Pancreas (tissue), 10 donors: Measurements from ENCODE around the gene GRK4. TPM values are rescaled to one million over a fixed set of nuclear protein-coding genes. Genes with fewer than 3 reads are reported as not detected.

Experiments
- ATAC-seq, 4 donors: fragments of 200-7000 bp; cut with Tn5 transposase; one replicate each; pipeline versions ENCODE4 v1.8.0 to v1.9.1; 2020; ENCODE audit warnings: mild to moderate bottlenecking in 4 of 4, moderate library complexity in 4 of 4
- DNase-seq, 6 donors: peaks; one replicate each; pipeline ENCODE4 v3.0.0-alpha.2; 2020
- FAIRE-seq: peaks from 2 replicates; lab custom pipeline; 2012; peaks lifted over from hg19 to GRCh38; lab: Jason Lieb, UNC
- H3K27ac ChIP-seq, 4 donors: fragments of 200-600 bp; sonication (generic); 1 replicate in 3 of 4; 2 replicates in 1 of 4; pipeline versions ENCODE4 v1.5.0 to v1.8.0; 2020
- H3K27me3 ChIP-seq, 4 donors: fragments of 200-600 bp; one replicate each; pipeline ENCODE4 v1.8.0; 2021
- H3K36me3 ChIP-seq, 3 donors: fragments of 200-600 bp; sonication (generic) in 1 of 3; one replicate each; pipeline versions ENCODE4 v1.5.0 to v1.8.0; 2020 to 2021
- H3K4me1 ChIP-seq, 3 donors: fragments of 200-600 bp; one replicate each; pipeline ENCODE4 v1.8.0; 2021
- H3K4me3 ChIP-seq, 4 donors: fragments of 200-600 bp; sonication (generic) in 2 of 4; one replicate each; pipeline versions ENCODE4 v1.5.0 to v1.8.0; 2020 to 2021
- H3K9me3 ChIP-seq, 4 donors: fragments of 200-600 bp; one replicate each; pipeline ENCODE4 v1.8.0; 2021
- CTCF ChIP-seq, 4 donors: fragments of 200-600 bp; sonication (generic) in 3 of 4; IDR thresholded peaks; one replicate each; pipeline versions ENCODE4 v1.5.0 to v1.8.0; 2021; ENCODE audit warnings: antibody characterized with exemption in 4 of 4
- WGBS, 2 donors: extraction: QIAGEN DNeasy Blood & Tissue Kit; methylation state at CpG; one replicate each; pipeline ENCODE4 v1.1.7; 2013; 5-methylcytosine and 5-hydroxymethylcytosine counted together
- intact Hi-C, 3 donors: fragments of 100-400 bp; cut with DNase I; formaldehyde crosslinking; loops; one replicate each; pipeline versions ENCODE4 v1.11.1 to v1.14.2; 2022
- polyA plus RNA-seq, 2 donors: library from polyadenylated mRNA; stranded (reverse); fragments of 200-250 nt; gene quantifications; one replicate each; pipeline ENCODE4 v1.2.3, GENCODE V29; 2013
- total RNA-seq, 6 donors: library from RNA; stranded (reverse); fragmentation: NEBNext Ultra II Directional in 4 of 6; extraction: Animal tissue kit (Norgen Biotek cat#: 25700) in 4 of 6; gene quantifications; one replicate each; pipeline versions ENCODE4 v1.2.1 to v1.2.4, GENCODE V29; 2021 to 2023
- donor health status: healthy with polysubstance abuse.
- donor health status: DM: no; HTN: no; CAD: no; lungs with moderate emphysema.
- donor health status: DM: no; HTN: no; CAD: no.
- donor health status: control.
- donor health status: control.
- donor health status: Bipolar disorder and iron deficiency.
- donor health status: DM: yes; HTN: yes; CAD: no.
- donor health status: DM: no; HTN: no; CAD: no.
- donor health status: DM: no; HTN: no; CAD: no.
- donor health status: DM: yes; HTN: yes; CAD: no.

Gene GRK4
- total and polyA plus RNA-seq, 8 donors = 4.6 to 9.7 (median 5.7) TPM

- no peak for TF ChIP-seq CTCF (IDR thresholded peaks at IDR 0.05)
- Histone ChIP-seq H3K27ac (no peak overlapping the region), H3K4me3 (no peak overlapping the region), H3K9me3 (no peaks in the 10 kb centered on the region), H3K27me3 (no peaks in the 10 kb centered on the region), H3K36me3 (peaks cover 0 to 58% (median 29%) of the 10 kb centered on the region in 3 donors), H3K4me1 (peaks cover 0 to 6% (median 2%) of the 10 kb centered on the region in 3 donors)
- ATAC-seq (no peak), DNase-seq (peak in 4 of 6 donors; percentile 11 to 46 (median 18)), FAIRE-seq (no peak)
- intact Hi-C loops = no loop called here
- 91% methylated on average over 29 of the region's 29 CpGs for WGBS, 2 donors
Observed at GRCh38 chr4:2940267-2941137, 22.9 kb upstream of the GRK4 start.

- WGBS, 2 donors = 89 to 93% methylated on average over 24 of the region's 24 CpGs
- Histone ChIP-seq H3K4me3 (no peak overlapping the region), H3K9me3 (no peaks in the 10 kb centered on the region), H3K27me3 (no peaks in the 10 kb centered on the region), H3K36me3 (peaks cover 3 to 65% (median 33%) of the 10 kb centered on the region in 3 donors), H3K27ac (no peak overlapping the region), H3K4me1 (no peaks in the 10 kb centered on the region)
- FAIRE-seq = no peak
- no peak for ATAC-seq
- peak in 3 of 6 donors; percentile 11 to 53 (median 30) for DNase-seq
- intact Hi-C loops = no loop called here
- TF ChIP-seq CTCF (IDR thresholded peaks at IDR 0.05) = no peak
Observed at GRCh38 chr4:2941138-2942036, 22.0 kb upstream of the GRK4 start.

GRCh38 chr4:2942037-2942531 lies 21.3 kb upstream of the GRK4 start:
- TF ChIP-seq CTCF (IDR thresholded peaks at IDR 0.05) = no peak
- intact Hi-C loops = no loop called here
- Histone ChIP-seq H3K9me3 (no peaks in the 10 kb centered on the region), H3K27ac (no peak overlapping the region), H3K27me3 (no peaks in the 10 kb centered on the region), H3K4me3 (no peak overlapping the region), H3K4me1 (no peaks in the 10 kb centered on the region), H3K36me3 (peaks cover 5 to 72% (median 40%) of the 10 kb centered on the region in 3 donors)
- WGBS, 2 donors = 91 to 96% methylated on average over 21 of the region's 21 CpGs
- DNase-seq (peak in 3 of 6 donors; percentile 8 to 44 (median 10)), ATAC-seq (no peak), FAIRE-seq (no peak)

- TF ChIP-seq CTCF (IDR thresholded peaks at IDR 0.05) = no peak
- no peaks in the 10 kb centered on the region for H3K27me3 ChIP-seq
- H3K4me3 ChIP-seq = no peak overlapping the region
- H3K27ac ChIP-seq = no peak overlapping the region
- peak in 3 of 6 donors; percentile 20 to 53 (median 30) for DNase-seq
- FAIRE-seq = no peak
- peaks cover 5 to 78% (median 47%) of the 10 kb centered on the region in 3 donors for H3K36me3 ChIP-seq
- intact Hi-C loops = no loop called here
- WGBS, 2 donors = 86 to 87% methylated on average over 27 to 31 of the region's 31 CpGs
- peak in 3 of 4 donors; percentile 10 to 45 (median 27) for ATAC-seq
- no peaks in the 10 kb centered on the region for H3K4me1 ChIP-seq
- H3K9me3 ChIP-seq = no peaks in the 10 kb centered on the region
Observed at GRCh38 chr4:2942532-2943363, 20.6 kb upstream of the GRK4 start.
